ENCODE data around the gene SCAMP1.

The SCAMP1 gene

GRCh38 chr5:78399116-78399515 is 38.7 kb downstream of the SCAMP1 start:
- TF ChIP-seq CTCF (IDR thresholded peaks at IDR 0.05) = no peak
- no peak overlapping the region for H3K9ac ChIP-seq
- no peak overlapping the region for H2AFZ ChIP-seq
- no peak overlapping the region for H3K4me3 ChIP-seq (ENCODE audit: low read depth, low read length)
- no peaks in the 10 kb centered on the region for H3K4me1 ChIP-seq
- no peak overlapping the region for H3K27ac ChIP-seq
- no peak overlapping the region for H3K4me2 ChIP-seq (ENCODE audit: low read length)
- H3K27me3 ChIP-seq (ENCODE audit: control insufficient read depth, insufficient read depth, low read length) = no peaks in the 10 kb centered on the region
- peaks cover 37% of the 10 kb centered on the region for H3K79me2 ChIP-seq
- H3K9me3 ChIP-seq (ENCODE audit: control insufficient read depth, low read length) = no peaks in the 10 kb centered on the region
- no peaks in the 10 kb centered on the region for H3K36me3 ChIP-seq (ENCODE audit: control insufficient read depth, insufficient read depth, low read length)

GRCh38 chr5:78404682-78405293 is 44.4 kb downstream of the SCAMP1 start:
- no peak overlapping the region for H3K27ac ChIP-seq
- H3K9me3 ChIP-seq (ENCODE audit: control insufficient read depth, low read length) = no peaks in the 10 kb centered on the region
- no peak overlapping the region for H2AFZ ChIP-seq
- H3K79me2 ChIP-seq = peaks cover 33% of the 10 kb centered on the region
- no peaks in the 10 kb centered on the region for H3K36me3 ChIP-seq (ENCODE audit: control insufficient read depth, insufficient read depth, low read length)
- H3K27me3 ChIP-seq (ENCODE audit: control insufficient read depth, insufficient read depth, low read length) = no peaks in the 10 kb centered on the region
- H3K9ac ChIP-seq = no peak overlapping the region
- H3K4me2 ChIP-seq (ENCODE audit: low read length) = no peak overlapping the region
- H3K4me1 ChIP-seq = no peaks in the 10 kb centered on the region
- no peak overlapping the region for H3K4me3 ChIP-seq (ENCODE audit: low read depth, low read length)
- no peak for TF ChIP-seq CTCF (IDR thresholded peaks at IDR 0.05)

DNA sequence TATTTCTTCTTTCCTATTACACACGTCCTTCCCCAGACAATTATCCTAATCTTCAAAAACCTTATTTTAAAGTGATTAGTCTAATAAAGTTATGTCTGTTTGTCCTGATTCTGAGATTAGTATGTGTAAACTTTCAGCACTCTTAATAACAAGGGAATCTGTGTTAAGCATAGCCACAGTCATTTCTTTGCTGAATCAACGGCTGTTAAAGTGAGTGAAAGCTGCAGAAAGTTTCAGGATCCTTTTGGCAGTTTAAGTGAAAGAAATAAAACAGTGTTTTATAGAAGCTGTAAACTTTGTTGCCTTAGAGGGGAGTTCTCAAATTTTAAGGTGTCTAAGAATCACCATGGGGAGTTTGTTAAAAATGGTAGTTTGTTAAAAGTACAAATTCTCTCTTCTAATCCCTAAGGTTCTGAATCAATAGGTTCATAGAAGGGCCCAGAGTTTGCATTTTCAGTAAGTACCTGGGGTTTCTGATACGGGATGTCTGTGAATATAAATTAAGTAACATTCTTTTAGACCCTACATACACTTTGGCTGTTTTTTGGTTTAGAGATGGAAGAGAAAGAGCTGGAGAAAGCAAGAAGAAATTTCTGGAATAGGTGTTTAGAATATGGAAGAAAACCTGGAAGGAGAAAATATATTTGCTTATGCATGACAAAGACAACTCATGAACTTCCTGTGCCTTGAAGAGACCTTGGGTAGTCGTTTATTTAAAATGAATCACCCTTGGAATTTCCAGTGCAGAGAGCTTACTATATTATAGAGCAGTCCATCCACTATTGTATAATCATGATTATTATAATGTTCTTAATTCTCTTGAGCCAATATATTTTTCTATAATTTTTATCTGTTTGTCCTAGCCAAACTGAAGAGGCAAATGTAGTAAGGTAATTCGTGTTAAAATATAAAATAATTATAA is 45.7 kb downstream of the SCAMP1 start:
- peaks cover 33% of the 10 kb centered on the region for H3K79me2 ChIP-seq
- no peak for TF ChIP-seq CTCF (IDR thresholded peaks at IDR 0.05)

DNA sequence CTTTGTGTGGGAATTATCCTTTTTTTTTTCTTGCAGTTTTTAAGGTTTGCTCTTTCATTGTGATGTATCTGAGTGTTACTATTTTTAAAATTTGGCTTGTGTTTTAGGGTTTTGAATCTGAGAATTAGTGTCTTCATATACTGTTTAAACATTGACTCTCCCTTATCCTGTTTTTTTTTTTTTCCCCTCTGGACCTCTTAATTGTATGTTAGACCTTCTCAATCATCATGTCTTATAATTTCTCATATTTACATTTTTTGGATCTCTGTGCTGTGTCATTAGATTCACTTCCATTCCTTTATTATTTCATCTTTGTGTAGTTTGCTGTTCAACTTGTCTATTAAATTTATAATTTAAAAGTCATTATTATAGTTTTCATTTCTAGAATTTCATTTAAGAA is 47.0 kb downstream of the SCAMP1 start:
- Histone ChIP-seq H3K4me3 (ENCODE audit: low read depth, low read length) (no peak overlapping the region), H3K79me2 (peaks cover 33% of the 10 kb centered on the region), H3K9me3 (ENCODE audit: control insufficient read depth, low read length) (no peaks in the 10 kb centered on the region), H3K4me2 (ENCODE audit: low read length) (no peak overlapping the region), H3K27ac (no peak overlapping the region), H3K9ac (no peak overlapping the region), H2AFZ (no peak overlapping the region), H3K4me1 (no peaks in the 10 kb centered on the region), H3K27me3 (ENCODE audit: control insufficient read depth, insufficient read depth, low read length) (no peaks in the 10 kb centered on the region), H3K36me3 (ENCODE audit: control insufficient read depth, insufficient read depth, low read length) (no peaks in the 10 kb centered on the region)
- no peak for TF ChIP-seq CTCF (IDR thresholded peaks at IDR 0.05)

More for the DNA sequence above, 45.7 kb downstream of the SCAMP1 start:
- Histone ChIP-seq H3K4me1 (no peaks in the 10 kb centered on the region), H3K4me2 (ENCODE audit: low read length) (no peak overlapping the region), H3K27ac (no peak overlapping the region), H3K9me3 (ENCODE audit: control insufficient read depth, low read length) (no peaks in the 10 kb centered on the region), H3K9ac (no peak overlapping the region), H2AFZ (no peak overlapping the region), H3K27me3 (ENCODE audit: control insufficient read depth, insufficient read depth, low read length) (no peaks in the 10 kb centered on the region), H3K36me3 (ENCODE audit: control insufficient read depth, insufficient read depth, low read length) (no peaks in the 10 kb centered on the region), H3K4me3 (ENCODE audit: low read depth, low read length) (no peak overlapping the region)

Data from parathyroid adenoma (tissue), 2 donors.